ENCODE data around the gene PPP1R7.

GRCh38 chr2:241195506-241196130, 45.4 kb downstream of the PPP1R7 start:
- TF ChIP-seq, protein P1, sequence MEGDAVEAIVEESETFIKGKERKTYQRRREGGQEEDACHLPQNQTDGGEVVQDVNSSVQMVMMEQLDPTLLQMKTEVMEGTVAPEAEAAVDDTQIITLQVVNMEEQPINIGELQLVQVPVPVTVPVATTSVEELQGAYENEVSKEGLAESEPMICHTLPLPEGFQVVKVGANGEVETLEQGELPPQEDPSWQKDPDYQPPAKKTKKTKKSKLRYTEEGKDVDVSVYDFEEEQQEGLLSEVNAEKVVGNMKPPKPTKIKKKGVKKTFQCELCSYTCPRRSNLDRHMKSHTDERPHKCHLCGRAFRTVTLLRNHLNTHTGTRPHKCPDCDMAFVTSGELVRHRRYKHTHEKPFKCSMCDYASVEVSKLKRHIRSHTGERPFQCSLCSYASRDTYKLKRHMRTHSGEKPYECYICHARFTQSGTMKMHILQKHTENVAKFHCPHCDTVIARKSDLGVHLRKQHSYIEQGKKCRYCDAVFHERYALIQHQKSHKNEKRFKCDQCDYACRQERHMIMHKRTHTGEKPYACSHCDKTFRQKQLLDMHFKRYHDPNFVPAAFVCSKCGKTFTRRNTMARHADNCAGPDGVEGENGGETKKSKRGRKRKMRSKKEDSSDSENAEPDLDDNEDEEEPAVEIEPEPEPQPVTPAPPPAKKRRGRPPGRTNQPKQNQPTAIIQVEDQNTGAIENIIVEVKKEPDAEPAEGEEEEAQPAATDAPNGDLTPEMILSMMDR (IDR thresholded peaks at IDR 0.05): no peak
- TF ChIP-seq POLR2AphosphoS5 (IDR thresholded peaks at IDR 0.05; ENCODE audit: insufficient read depth in 1 of 2, low read depth in 1 of 2) (no peak), POLR2A (IDR thresholded peaks at IDR 0.05) (no peak)

All from vagina (tissue), 2 donors.